ACHN (cell line): ENCODE results near the gene KDM2A.

Experiments used
- DNase-seq: peaks from one replicate; pipeline ENCODE4 v3.0.0-alpha.2; 2015
- in situ Hi-C: cut with HindIII; loops from 2 replicates; pipeline ENCODE4 v1.10.0; 2017; ENCODE audit warnings: low sequenced_read_pairs, low pct_ligation_motif_present, low pct_unique_long_range_greater_than_20kb

Gene KDM2A

DNA sequence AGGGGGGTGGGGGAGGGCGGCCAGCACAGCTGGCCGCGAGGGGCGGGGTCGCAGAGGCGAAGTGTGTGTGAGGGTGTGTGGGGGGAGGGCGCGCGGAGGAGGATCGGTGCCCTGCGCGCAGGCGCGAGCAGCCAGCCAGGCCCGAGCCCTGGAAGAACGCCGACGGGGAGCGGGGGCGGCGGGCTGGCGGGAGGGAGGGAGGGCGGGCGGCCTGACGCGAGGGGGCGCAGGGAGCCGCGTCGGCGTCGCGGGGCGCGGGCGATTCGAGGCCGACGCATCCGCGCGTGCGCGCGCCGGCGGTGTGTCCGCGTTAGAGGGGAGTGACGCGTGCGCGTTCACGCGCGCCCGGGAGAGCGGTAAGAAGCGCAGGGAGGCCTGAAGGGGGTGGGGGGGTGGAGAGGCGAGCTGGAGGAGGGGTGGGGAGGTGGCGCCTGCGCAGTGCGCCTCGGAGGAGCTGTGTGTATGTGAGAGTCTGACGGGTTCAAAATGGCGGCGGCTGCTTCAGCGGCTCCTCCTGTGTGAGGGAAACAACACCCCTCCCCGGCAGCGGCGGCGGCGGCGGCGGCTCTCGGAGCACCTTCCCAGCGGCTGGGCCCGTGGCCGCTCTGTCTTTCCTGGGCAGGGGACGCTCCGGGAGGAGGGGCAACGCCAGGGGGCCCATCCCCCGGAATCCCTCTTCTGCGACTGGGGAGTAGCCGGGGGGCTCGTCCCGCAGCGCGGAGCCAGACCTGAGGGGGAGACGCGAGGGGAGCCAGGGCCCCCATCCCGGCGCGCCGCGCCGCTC, at the start of gene KDM2A:
KDM2A (plus strand) TSS at position 463 of the 784 bp plus-strand sequence. CDS start 2,054 bp downstream, outside the sequence.
- in situ Hi-C loops = no loop called here
- DNase-seq = peak; percentile 96

DNA sequence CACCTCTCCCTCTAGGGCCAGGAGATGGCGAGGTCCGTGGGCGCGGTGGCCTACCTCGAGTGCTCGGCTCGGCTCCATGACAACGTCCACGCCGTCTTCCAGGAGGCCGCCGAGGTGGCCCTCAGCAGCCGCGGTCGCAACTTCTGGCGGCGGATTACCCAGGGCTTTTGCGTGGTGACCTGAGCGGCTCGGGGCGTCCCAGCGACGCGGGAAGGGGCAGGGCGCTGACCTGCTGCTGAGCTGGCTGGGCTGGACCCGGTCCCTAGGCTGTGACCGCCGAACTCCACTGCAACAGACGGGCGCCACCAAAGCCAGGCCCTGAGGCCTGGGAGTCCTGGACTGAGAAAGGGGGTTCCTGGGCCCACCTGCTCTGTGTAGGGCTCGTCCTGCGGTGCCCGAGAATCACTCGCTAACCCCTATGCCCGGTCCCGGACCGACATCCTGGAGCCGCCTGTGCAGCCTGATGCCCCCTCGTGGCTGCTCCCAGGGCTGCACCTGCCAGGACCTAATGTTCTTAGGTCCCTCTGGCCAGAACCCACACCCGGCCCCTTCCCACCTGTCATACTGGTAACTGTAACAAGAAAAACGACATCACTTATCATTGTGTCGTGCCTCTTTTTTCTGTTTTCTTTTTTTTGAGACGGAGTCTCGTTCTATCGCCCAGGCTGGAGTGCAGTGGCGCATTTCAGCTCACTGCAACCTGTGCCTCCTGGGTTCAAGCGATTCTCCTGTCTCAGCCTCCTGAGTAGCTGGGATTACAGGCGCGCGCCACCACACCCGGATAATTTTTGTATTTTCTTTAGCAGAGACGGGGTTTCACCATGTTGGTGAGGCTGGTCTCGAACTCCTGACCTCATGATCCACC, 47.4 kb upstream of the KDM2A start:
- no peak for DNase-seq
- in situ Hi-C loops = no loop called here

DNA sequence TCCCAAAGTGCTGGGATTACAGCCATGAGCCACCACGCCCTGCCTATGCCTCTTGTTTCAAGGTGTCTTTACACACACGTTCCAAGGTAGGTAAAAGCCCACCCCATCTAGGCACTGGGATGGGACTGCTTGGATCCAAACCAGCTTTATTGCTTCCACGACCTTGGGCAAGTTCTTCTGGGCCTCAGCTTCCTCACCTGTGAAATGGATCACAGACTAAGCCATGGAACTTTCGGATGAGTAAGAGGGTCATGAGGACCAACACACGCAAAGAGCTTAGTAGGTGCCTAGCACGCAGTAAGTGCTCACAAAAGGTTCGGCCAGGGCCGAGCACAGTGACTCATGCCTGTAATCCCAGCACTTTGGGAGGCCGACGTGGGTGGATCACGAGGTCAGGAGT, 46.8 kb upstream of the KDM2A start:
- in situ Hi-C loops = no loop called here
- no peak for DNase-seq

DNA sequence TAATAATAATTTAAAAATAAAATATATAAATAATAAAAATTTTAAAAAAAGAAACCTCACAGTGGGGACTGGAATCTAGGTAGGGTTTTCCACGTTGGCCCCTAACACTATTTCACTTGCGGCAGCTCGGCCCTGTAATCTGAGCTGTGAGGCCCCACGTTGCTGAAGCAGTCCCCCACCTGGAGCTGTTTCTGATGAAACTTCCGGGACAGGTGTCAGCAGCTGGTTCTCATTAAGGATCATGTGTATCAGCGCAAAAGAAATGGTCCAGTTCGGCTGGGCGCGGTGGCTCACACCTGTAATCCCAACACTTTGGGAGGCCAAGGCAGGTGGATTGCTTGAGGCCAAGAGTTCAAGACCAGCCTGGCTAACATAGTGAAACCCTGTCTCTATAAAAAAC, 45.2 kb upstream of the KDM2A start:
- in situ Hi-C loops = no loop called here
- no peak for DNase-seq

DNA sequence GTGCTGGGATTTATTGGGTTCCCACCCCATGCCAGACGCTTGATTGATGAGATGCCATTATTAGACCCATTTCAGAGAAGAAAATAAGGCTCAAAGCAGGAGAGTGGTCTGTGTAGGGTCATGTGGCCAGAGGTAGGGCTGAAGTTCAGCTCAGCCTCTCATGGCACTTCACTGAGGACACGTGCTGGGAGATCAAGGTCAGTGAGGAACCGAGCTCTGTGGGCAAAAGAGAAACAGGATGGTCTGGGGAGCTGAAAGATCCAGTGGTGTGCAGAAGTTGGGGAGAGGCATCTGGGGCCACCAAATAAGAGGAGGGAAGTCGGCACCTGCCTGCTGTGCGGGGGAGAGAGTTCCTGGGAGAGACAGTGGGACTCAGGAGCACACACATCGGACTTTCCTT, 42.9 kb upstream of the KDM2A start:
- in situ Hi-C loops = no loop called here
- no peak for DNase-seq

DNA sequence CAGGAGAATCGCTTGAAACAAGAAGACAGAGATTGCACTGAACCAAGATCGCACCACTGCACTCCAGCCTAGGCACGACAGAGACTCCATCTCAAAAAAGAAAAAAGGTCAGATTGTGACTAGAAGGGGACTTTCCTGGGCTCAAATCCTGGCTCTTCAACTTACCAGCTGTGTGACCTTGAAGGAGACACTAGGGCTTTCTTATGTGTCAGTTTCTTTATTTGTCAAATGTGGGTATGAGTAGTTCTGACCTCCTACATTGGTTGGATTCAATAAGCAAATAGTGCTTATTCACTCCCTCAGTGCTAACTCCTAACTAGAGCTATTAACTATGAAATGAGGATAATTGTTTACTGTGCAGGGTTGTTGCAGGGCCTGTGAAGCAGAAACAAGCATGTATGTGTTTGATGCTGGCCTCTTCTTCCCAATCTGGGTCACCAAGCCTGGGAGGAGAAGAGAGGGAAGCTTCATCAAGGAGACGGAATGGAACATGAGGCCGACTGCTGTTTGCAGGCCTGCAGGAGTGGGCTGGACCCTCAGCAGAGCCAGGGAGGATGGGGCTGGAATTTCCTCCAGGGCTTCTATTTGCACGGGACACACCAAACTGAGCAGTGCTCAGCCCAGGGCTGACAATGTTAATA, 39.9 kb upstream of the KDM2A start:
- in situ Hi-C loops = no loop called here

DNA sequence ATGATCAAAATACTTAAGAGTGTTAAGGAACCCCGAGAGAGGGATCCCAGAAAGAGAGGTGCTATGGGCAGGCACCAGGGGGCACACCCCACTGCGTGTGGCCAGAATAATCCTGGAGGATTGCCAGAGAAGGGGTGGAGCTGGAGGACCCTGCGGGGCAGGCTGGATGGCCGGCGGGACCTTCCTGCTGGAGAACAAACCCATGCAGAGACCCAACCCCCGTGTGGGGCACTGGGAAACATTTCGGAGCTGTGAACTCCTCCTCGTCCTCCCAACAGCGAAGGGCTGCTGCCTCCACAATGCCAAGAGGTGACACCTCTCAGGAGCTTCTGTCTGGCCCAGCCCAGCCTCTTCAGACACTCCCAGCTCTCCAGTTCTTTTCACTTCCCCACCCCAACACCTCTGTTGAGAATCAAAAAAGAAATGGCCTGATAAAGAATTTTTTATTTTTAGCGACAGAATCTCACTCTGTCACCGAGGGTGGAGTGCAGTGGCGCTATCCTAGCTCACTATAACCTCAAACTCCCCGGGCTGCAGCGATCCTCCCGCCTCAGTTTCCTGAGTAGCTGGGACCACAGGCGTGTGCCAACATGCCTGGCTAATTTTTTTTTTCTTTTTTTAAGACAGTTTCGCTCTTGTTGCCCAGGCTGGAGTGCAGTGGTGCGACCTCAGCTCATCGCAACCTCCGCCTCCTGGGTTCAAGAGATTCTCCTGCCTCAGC, 36.8 kb upstream of the KDM2A start:
- in situ Hi-C loops = no loop called here
- DNase-seq = no peak

More for the DNA sequence above, 39.9 kb upstream of the KDM2A start:
- DNase-seq = no peak

DNA sequence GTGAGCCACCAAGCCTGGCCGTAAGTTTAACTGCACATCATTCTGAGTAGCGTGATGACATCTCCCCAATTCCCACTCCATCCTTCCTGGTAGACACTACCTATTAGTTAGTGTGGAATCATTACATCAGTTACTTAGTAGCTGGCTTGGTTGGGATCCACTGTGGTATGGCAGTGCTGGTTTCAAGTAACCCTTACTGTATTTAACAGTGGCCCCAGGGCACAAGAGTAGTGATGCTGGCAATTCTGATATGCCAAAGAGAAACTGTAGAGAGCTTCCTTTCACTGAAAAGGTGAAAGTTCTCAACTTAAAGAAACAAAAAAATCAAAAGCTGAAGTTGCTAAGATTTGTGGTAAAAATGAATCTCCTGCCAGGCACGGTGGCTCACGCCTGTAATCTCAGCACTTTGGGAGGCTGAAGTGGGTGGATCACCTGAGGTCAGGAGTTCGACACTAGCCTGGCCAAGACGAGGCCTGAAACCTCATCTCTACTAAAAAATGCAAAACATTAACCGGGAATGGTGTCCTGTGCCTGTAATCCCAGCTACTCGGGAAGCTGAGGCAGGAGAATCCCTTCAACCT, 35.2 kb upstream of the KDM2A start:
- in situ Hi-C loops = no loop called here
- no peak for DNase-seq

DNA sequence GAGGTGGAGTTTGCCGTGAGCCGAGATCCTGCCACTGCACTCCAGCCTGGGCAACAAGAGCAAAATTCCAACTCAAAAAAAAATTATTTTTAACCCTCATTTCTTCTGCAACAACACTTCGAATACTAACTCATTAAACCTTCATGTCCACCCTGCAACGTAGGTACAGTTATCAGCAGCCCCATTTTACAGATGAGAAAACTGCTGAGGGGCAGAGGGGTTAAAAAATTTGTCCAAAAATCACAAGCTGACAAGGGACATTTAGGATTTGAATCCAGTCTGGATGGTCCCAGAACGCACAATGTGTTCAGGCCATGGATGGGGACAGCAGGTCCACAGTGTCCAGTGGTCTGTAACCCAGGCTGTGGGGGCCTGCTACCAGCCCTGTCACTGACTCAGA, 33.4 kb upstream of the KDM2A start:
- DNase-seq = no peak
- in situ Hi-C loops = no loop called here

DNA sequence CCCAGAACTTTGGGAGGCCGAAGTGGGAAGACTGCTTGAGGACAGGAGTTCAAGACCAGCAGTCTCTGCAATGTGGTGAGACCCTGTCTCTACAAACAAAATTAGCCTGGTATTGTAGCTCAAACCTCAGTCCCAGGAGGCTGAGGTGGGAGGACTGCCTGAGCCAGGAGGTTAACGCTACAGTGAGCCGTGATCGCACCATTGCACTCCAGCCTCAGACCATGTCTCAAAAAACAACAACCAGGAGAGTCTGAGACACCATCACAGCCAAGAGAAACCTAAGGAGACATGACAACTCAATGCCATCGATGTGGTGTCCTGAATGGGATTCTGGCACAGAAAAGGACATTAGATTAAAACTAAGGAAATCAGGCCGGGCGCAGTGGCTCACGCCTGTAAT, 28.3 kb upstream of the KDM2A start:
- in situ Hi-C loops = no loop called here
- no peak for DNase-seq

DNA sequence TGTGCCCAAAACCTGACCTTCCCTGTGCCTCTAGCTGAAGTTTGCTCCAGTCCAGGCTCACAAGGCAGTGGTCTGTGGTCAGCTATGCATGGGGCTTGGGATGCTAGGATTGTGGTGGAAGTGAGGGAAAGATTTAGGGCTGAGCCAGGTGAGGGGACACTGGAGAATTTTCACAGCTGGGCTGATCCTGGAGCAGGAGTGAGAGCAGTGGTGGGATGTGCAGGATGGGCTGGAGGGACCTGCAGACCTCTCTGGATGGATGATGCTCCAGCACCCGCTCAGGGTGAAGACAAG, 23.9 kb upstream of the KDM2A start:
- DNase-seq = no peak
- in situ Hi-C loops = no loop called here

DNA sequence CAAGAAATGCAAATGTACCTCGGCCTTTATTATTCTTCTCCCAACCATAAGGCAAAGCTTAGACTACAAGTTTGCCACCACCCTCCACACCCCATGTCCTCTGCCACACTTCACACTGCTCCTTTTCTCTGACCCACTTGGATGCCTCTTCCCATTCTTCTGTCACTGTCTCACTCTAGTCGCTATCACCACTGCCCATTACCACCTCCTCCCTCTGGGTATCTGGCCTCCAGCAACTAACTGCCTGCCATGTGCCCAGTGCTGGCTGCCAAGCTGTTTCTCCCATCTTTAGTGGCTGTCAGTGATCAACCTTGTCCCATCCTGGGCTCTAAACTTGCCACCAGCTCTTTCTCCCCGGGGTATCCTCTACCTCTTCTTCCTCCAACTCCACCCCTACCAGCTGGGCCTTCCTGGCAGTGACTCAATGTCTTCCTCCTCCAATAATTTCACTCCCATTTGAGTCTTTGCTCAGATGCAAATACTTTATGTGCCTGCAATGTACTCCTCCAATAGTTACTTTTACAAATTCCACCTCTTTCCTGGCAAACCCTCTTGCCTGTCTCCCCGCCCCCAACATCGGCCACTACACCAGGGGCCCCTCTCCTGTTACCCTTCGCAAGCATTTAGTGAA, 20.1 kb upstream of the KDM2A start:
- in situ Hi-C loops = no loop called here
- no peak for DNase-seq

DNA sequence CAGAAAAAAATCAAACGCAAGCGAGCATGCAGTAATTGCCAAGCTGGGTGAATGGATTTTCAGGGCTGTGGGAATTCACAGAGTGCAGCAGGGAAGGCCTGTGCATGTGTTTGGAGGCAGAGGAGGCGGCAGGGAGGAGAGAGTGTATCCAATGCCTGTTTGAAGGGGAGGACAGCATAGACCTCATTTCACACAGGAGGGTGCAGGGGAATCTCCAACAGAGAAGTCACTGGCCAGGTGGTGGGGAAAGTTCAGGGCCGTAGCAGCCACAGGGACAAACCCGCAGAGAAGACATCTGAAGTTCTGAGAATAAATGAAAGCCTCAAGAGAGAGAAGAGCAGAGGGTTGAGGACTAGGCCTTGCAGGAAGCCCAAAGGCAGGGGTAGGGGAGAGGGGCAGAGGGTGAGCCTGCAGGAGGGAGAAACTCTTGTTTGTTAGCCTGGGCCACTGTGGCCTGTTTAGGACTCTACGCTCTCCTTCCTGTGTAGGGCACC, 19.2 kb upstream of the KDM2A start:
- in situ Hi-C loops = no loop called here
- no peak for DNase-seq

DNA sequence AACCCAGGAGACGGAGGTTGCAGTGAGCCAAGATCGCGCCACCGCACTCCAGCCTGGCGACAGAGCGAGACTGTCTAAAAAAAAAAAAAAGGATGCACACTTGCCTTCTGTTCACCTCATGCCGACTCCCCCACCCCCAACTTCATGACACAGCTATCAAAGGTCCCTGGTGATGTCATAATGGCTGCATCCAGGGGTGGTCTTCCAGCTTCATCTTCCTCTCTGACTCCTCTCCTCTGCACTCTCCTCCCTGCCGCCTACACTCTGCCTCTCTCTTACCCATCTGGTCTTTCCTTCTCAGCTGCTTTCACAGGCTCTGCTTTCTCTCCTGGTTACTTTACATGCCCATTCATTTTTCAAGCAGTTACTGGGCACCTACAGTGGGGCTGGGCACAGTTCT, 16.4 kb upstream of the KDM2A start:
- no peak for DNase-seq
- in situ Hi-C loops = no loop called here

DNA sequence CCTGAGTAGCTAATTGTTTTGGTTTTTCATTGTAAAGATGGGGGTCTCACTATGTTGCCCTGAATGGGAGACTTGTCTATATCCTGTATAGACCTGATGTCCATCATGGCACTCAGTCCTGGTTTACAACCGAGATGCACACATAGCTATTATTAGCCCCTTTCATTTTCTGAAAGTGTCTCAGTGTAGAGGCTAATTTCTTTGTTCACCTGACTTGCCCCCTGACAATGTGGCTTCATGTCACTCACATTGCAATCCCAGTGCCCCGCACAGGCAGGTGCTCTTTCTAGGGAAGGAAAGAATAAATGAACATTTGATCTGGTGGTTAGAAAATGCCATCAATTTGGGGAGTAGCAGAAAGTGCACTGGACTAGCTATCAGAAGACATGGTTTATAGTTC, 13.1 kb upstream of the KDM2A start:
- in situ Hi-C loops = no loop called here
- DNase-seq = no peak

DNA sequence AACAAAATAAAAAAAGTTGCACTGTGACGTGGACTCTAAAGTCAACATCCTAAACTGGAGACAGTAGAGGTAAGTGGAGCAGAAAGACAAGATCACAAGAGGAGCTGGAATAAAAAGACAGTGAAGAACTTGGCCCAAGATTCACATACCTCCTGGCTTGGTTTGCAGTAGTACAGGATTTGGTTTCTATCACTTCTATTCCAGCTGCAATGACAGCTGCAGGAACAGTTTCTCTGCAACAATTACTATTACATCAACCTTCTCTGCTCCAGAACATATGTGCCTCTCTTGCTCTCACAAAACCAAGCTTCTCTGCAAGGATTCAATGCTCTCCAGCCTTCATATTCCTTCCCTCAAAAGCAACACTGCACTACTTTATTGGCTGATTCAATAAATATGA, 7.8 kb upstream of the KDM2A start:
- no peak for DNase-seq
- in situ Hi-C loops = no loop called here

DNA sequence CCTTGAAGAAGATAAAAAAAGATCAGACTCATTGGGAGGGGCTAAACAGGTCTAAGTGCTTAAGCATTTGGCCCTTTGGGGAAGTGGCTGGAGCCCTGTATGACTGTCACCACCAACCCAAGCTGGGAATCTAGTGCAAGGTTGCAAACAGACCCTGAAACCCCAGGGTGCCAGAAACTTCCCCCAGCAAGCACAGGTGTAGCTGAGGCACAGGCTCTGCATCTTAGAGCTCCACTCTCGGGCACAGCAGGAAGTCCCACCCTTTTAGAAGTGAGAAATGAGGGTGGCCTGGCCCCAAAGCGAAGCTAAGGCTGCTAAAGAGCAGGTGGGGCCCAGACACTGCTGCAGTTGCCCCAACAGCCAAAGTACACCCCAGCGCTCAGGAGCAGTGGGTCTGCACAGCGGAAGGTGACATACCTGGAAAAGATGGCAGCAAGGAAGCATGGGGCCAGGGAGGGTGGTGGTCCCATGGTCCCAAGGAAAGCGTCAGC, 5.8 kb upstream of the KDM2A start:
- in situ Hi-C loops = no loop called here
- DNase-seq = no peak

DNA sequence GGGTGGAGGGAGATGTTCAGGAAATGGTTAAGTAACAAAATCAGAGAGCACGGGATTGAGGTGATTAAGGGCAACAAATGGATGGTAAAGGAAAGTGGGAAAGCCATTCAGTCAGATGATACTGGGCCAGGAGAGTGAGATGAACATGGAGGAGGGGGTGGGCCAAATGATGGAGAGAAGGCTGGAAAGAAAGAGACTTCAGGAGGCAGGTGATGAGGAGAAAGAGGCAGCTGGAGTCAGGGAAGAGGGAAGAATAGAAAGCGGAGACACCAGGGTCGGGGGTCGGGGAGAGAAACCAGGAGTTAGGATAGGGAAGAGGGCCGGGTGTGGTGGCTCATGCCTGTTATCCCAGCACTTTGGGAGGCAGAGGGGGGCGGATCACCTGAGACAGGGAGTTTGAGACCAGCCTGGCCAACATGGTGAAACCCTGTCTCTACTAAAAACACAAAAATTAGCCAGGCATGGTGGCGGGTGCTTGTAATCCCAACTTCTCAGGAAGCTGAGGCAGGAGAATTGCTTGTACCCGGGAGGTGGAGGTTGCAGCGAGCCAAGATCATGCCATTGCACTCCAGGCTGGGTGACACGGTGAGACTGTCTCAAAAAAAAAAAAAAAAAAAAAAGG, 4.7 kb upstream of the KDM2A start:
- in situ Hi-C loops = no loop called here
- no peak for DNase-seq
